Erythroblast (primary cell): ENCODE results near the gene TYK2.
A peak's percentile ranks its signal among the peaks of the same experiment; 100 is the strongest.

Experiments
- DNase-seq, 2 experiments: peaks; one replicate each; lab custom pipeline; 2025; lab: John Stamatoyannopoulos, UW
- GATA1 ChIP-seq: IDR thresholded peaks from 2 replicates; pipeline ENCODE4 v1.6.1; 2011; ENCODE audit warnings: low read depth, mild to moderate bottlenecking, control low read depth, low read length, moderate library complexity
- POLR2A ChIP-seq: IDR thresholded peaks from 2 replicates; pipeline ENCODE4 v1.6.1; 2011; ENCODE audit warnings: mild to moderate bottlenecking, low read length

TYK2 gene

GRCh38 chr19:10380313-10381102 lies at the start of gene TYK2:
TYK2 (minus strand) TSS chr19:10380572; CDS start chr19:10378406, 2,166 bp downstream.
- DNase-seq: peak; percentile 99
- peak; percentile 88 for TF ChIP-seq POLR2A
- TF ChIP-seq GATA1: no peak

GRCh38 chr19:10428996-10429381 lies 48.6 kb upstream of the TYK2 start:
- TF ChIP-seq POLR2A (no peak), GATA1 (no peak)
- no peak for DNase-seq

GRCh38 chr19:10427169-10427568 lies 46.8 kb upstream of the TYK2 start:
- DNase-seq: no peak
- TF ChIP-seq GATA1 (no peak), POLR2A (no peak)

GRCh38 chr19:10424011-10424637 lies 43.8 kb upstream of the TYK2 start:
- TF ChIP-seq POLR2A: peak; percentile 9
- TF ChIP-seq GATA1: no peak
- DNase-seq: peak; percentile 78 to 85

- no peak for DNase-seq
- TF ChIP-seq POLR2A: no peak
- TF ChIP-seq GATA1: no peak
Observed at GRCh38 chr19:10422846-10423245, 42.5 kb upstream of the TYK2 start.

- TF ChIP-seq POLR2A (no peak), GATA1 (no peak)
- no peak for DNase-seq
Observed at GRCh38 chr19:10422046-10422461, 41.7 kb upstream of the TYK2 start.

GRCh38 chr19:10421240-10422045 lies 41.1 kb upstream of the TYK2 start:
- DNase-seq: no peak
- no peak for TF ChIP-seq GATA1
- no peak for TF ChIP-seq POLR2A

GRCh38 chr19:10420444-10421239 lies 40.3 kb upstream of the TYK2 start, which contains the start of gene PDE4A:
PDE4A (plus strand) TSS chr19:10420538; CDS start chr19:10420765, 227 bp downstream.
- DNase-seq: peak; percentile 74 to 81
- TF ChIP-seq GATA1 (no peak), POLR2A (no peak)

- peak; percentile 67 to 87 for DNase-seq
- TF ChIP-seq GATA1 (no peak), POLR2A (no peak)
Observed at GRCh38 chr19:10419646-10420443, 39.5 kb upstream of the TYK2 start.

- no peak for DNase-seq
- TF ChIP-seq GATA1 (no peak), POLR2A (no peak)
Observed at GRCh38 chr19:10419200-10419645, 38.9 kb upstream of the TYK2 start.

- DNase-seq: no peak
- TF ChIP-seq POLR2A: no peak
- no peak for TF ChIP-seq GATA1
Observed at GRCh38 chr19:10418485-10419199, 38.3 kb upstream of the TYK2 start.

- no peak for DNase-seq
- no peak for TF ChIP-seq POLR2A
- TF ChIP-seq GATA1: no peak
Observed at GRCh38 chr19:10418235-10418484, 37.8 kb upstream of the TYK2 start.
